ENCODE measurements around the gene C1D.

DNA sequence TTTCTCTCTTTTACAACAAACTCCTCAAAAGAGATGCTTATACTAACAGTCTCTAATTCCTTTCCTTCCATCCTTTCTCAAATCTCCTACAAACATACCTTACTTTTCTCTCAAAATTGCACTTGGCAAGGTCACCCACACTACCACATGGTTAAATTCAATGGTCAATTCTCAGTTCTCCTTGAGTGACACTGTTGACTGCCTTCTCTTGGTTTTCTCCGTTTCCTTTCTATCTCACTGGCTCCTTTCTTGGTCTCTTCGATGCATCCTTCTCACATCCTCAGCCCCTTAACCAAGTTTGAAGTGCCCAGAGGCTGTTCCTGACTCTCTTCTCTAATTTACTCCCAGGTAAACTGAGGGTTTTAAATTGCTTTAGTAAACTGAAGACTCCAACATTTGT is 12.5 kb downstream of the C1D start:
- TF ChIP-seq, protein P1, sequence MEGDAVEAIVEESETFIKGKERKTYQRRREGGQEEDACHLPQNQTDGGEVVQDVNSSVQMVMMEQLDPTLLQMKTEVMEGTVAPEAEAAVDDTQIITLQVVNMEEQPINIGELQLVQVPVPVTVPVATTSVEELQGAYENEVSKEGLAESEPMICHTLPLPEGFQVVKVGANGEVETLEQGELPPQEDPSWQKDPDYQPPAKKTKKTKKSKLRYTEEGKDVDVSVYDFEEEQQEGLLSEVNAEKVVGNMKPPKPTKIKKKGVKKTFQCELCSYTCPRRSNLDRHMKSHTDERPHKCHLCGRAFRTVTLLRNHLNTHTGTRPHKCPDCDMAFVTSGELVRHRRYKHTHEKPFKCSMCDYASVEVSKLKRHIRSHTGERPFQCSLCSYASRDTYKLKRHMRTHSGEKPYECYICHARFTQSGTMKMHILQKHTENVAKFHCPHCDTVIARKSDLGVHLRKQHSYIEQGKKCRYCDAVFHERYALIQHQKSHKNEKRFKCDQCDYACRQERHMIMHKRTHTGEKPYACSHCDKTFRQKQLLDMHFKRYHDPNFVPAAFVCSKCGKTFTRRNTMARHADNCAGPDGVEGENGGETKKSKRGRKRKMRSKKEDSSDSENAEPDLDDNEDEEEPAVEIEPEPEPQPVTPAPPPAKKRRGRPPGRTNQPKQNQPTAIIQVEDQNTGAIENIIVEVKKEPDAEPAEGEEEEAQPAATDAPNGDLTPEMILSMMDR (IDR thresholded peaks at IDR 0.05; ENCODE audit: poor library complexity, severe bottlenecking): no peak
- no peak for TF ChIP-seq EZH2 (IDR thresholded peaks at IDR 0.05; ENCODE audit: borderline replicate concordance, insufficient read depth, low read length, poor library complexity, severe bottlenecking)

Data from neural cell (in vitro differentiated cells).